Suppressor macrophage treated with lipopolysaccharide for 1 hour (primary cell): Measurements from ENCODE around the gene SF3A2.

ENCODE experiments used
- DNase-seq, 3 donors: peaks; one replicate each; pipeline ENCODE4 v3.0.0-alpha.2; 2020 to 2022

The SF3A2 gene

DNA sequence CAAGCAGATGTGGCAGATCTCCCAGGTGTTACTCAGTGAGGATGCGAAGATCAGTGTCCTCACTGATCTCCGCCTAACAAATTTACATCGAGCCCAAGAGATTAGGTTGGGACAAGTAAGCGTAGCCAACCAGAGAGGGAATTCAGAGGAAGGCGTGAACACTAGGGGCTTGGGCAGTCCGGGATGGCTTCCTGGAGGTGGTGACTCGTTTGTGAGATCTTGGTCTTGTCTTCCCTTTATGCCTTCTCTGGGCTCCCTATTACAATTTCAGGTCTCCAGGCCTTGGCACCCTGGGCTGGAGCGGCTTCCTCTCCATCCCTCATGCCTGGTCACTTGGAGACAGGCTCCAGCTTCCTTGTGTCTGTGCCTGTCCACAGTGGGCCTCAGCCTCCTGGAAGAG lies 6.2 kb downstream of the SF3A2 start:
- DNase-seq = no peak

DNA sequence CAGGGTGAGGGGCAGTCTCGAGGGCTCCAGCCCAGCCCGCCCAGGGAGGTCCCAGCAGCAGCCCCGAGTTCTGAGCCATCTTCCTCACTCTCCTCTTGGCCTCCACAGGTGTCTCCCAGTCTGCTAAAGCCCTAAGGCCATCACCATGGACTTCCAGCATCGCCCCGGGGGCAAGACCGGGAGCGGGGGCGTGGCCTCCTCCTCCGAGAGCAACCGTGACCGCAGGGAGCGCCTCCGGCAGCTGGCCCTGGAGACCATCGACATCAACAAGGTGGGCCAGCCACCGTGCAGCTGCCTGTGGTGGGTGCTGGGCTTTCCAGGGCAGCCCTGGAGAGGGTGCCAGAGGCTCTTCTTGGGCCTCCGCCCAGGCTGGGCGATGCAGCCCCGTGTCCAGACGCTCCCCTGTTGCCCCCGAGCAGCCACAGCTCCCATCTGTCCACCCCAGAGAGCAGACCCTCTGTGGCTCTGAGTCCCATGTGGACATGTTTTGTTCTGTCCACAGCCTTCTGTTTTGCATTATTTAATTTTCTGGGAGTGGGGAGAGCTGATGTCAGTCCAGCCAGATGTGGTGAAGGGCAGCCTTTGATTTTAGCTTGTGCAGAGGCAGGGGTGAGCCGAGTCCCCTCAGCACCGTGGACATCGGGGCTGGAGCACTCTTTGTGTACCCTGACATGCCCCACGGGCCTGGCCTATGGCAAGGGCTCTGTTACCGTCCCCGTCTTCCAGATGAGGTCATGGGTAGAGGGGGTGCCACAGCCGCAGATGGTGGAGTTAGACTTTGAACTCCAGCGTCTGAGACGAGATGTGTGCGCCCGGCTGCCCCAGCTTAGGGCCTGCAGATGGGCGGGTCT lies 6.9 kb downstream of the SF3A2 start:
- no peak for DNase-seq

DNA sequence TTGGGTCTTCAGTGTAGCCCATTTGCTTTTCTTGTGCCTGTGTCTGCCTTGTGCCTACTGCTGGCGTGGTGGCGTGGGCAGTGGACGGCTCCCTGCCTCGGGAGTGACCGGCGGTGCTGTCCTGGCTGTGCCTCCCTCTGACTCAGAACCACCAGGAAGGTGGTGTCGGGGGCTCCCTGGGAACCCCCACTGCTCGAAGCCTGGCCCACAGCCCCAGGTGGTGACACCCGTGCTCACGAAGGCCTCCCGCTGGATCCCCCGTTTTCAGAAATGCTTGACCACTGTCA lies 7.4 kb downstream of the SF3A2 start:
- DNase-seq = no peak

- DNase-seq = no peak
Measured at GRCh38 chr19:2244486-2244885, 7.9 kb downstream of the SF3A2 start.

- no peak for DNase-seq
Measured at GRCh38 chr19:2245273-2245672, 8.6 kb downstream of the SF3A2 start.

GRCh38 chr19:2246014-2246620 lies 9.5 kb downstream of the SF3A2 start:
- no peak for DNase-seq

- no peak for DNase-seq
Measured at GRCh38 chr19:2246801-2247361, 10.3 kb downstream of the SF3A2 start.

GRCh38 chr19:2247433-2248101 lies 10.9 kb downstream of the SF3A2 start:
- no peak for DNase-seq

DNA sequence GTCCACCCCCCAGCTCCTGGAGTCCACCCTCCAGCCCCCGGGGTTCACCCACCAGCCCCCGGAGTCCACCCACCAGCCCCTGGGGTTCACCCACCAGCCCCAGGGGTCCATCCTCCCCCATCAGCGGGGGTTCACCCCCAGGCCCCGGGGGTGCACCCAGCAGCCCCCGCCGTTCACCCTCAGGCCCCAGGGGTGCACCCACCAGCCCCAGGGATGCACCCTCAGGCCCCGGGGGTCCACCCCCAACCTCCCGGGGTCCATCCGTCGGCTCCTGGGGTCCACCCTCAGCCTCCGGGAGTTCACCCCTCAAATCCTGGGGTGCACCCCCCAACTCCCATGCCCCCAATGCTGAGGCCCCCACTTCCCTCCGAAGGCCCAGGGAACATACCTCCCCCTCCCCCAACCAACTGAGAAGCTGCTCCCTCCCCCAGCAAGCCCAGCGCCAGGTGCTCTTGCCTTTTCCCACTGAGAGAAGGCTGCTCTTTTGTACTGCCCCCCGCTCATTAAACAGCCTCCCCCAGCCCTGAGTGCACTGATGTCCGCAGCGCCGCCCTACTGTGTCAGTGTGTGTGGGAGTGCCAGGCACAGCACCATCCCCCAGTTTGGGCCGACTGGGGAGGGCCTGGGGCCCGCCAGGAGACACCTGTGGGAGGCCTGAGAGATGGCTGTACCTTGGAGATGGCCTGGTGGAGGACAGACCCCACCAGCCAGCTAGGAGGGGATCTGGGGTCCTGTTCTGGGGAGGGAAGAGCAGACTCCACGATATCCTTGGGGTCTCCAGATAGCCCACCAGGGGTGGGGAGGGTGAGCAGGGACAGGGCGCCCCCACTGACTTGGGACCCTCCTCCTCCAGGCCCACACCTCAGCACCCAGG lies 11.7 kb downstream of the SF3A2 start:
- DNase-seq = no peak

DNA sequence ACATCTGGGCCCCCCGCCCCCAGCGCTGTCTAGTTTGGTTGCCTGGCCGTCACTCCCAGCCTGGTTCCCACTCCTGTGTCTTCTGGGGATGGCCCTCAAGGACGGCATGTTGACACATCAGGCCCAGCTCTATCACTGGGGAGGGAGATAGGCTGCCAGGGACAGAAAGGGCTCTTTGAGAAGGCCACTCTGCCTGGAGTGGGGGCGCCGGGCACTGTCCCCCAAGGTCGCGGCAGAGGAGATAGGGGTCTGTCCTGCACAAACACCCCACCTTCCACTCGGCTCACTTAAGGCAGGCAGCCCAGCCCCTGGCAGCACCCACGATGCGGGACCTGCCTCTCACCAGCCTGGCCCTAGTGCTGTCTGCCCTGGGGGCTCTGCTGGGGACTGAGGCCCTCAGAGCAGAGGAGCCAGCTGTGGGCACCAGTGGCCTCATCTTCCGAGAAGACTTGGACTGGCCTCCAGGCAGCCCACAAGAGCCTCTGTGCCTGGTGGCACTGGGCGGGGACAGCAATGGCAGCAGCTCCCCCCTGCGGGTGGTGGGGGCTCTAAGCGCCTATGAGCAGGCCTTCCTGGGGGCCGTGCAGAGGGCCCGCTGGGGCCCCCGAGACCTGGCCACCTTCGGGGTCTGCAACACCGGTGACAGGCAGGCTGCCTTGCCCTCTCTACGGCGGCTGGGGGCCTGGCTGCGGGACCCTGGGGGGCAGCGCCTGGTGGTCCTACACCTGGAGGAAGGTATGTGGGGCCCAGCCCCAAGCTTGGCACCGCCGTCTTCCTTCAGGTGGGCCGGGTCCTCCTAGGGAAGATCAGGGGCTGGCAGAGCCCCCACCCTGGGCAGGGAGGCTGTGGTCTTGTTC lies 12.6 kb downstream of the SF3A2 start, which contains the start of gene AMH:
TSS of gene AMH (plus strand) at position 314 of the 857 bp plus-strand sequence. CDS start at position 324, 10 bp downstream.
- DNase-seq = no peak

DNA sequence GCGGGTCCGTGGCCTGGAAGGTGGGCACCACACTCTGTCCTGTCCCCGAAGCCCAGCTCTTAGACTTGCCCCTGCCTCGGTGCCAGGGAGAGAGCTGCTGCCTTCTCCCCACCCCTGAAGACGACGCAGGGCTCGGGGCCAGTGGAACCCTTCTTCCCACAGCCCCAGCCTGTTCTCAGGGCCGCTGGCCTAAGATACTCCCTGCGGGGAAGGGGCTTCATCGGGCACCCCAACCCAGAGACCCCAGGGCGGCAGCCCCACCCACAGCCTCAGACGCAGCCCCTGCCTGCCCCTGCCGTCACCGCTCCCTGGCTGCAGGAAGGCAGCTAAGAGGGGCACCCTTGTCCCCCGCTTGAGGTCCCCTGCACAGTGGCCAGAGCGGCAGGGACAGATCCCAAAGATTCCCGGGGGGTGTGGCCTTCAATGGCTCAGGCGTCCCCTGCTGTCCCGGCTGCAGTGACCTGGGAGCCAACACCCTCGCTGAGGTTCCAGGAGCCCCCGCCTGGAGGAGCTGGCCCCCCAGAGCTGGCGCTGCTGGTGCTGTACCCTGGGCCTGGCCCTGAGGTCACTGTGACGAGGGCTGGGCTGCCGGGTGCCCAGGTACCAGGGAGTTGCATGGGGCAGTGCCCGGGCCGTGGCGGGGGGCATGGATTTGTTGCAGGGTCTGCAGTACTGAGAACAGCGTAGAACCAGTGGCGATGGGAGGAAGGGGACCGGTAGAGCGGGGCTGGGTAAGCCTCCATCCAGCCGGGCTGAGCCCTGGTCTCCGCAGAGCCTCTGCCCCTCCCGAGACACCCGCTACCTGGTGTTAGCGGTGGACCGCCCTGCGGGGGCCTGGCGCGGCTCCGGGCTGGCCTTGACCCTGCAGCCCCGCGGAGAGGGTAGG lies 13.5 kb downstream of the SF3A2 start:
- DNase-seq = no peak

DNA sequence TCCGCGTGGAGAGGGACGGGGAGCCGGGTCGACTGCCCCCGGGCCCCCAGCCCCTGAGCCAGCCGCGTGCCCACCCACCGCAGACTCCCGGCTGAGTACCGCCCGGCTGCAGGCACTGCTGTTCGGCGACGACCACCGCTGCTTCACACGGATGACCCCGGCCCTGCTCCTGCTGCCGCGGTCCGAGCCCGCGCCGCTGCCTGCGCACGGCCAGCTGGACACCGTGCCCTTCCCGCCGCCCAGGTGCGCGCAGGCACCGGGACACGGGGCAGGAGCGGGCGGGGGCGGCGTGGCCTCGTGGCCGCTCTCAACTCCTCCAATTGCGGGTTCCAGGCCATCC lies 14.1 kb downstream of the SF3A2 start:
- DNase-seq = no peak

- DNase-seq = peak in 2 of 3 donors; percentile 28 to 47
Measured at GRCh38 chr19:2251106-2252054, 14.8 kb downstream of the SF3A2 start.

DNA sequence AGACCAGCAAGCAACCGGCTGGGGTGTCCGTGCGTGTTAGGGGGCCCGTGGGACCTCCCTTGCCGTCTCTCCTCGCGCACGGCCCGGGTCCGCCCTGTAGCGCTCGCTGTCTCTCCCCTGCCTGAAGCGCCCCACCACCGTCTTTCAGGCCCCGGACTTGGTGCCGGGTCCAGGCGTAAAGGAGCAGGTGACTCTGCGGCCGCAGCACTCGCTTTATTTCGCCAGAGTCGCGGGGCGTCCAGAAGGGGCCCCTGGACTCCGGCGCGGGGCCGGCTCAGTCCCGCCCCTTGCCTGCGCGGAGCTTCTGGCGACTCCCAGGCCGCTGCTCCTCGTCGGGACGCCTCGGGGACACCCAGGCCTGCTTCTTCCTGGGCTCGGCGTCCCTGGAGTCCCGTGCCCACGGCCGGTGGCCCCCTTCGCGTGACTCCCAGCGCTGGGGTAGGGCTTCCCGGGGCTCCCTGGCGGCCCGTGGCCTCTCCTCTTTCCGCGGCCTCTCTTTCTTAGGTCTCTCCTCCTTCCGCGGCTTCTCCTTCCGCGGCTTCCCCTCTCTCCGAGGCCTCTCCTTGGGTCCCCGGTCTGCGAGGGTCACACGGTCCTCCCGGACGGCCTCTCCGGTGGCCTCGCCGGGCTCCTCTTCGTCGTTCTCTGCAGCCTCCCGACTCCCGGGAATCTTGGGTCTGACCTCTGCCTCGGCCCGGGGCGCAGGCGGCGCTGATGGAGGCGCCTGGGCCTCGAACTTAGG lies 15.6 kb downstream of the SF3A2 start:
- DNase-seq = no peak

DNA sequence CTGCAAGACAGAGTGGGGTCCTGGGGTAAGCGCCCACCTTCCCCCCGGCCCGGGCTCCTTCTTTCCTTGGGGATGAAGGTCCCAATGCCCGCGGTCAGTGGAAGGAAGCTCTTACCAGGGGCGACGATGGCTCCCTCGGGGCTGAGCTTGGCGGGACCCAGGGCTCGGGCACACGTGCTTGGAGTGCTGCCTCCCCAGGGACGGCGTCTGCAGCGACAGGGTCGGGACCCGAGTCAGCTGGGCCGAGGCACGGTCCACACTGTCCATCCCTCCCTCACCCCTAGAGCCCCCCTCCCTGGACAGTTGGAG lies 16.1 kb downstream of the SF3A2 start:
- DNase-seq = no peak

DNA sequence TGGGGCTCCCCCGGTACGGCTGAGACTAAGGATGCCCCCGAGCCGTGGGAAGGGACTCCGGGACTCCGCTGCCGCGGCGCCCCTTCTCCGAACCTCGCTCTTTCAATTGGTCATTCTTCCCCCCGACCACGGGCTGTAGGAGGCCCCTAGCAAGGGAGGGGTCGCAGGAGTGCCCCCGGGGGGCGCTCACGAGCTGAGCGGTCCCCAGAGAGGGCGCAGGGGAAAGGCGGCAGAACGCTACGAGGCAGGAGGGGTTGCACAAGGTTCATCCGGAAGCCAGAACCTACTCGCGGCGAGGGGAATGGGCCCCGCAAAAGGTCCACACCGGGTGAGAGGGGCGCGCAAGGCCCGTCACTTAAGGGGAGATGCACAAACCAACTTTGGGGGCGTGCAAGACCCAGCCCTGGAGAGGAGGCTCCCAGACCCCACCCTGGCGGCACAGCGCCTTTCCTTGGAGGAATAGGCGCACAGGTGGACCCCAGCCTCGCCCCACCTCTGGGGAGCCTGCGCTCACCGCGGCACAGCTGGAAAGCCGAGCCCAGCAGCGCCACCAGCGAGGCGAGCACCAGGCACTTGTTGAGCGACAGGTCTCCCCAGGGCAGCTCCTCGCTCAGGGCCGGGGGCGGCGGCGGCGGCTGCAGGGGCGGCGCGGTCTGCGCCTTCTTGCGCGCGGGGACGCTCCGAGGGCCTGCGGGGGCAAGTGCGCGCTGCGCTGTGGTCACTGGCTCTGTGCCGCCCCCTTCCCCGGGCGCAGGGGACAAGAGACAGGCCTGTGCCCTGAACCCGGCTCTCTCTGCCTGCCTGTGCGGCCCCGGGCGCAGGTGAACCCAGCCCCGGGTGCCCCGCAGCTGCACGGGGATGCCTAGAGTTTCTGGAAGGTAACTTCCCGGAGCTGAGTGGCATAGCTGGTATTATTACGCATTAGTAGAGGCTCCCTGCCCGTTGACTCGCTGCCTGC lies 16.8 kb downstream of the SF3A2 start:
- peak in 1 of 3 donors; percentile 36 for DNase-seq

- DNase-seq = no peak
Measured at GRCh38 chr19:2254064-2254872, 17.6 kb downstream of the SF3A2 start.
